Thyroid gland (tissue), 4 donors: ENCODE measurements around the gene RHOG. TPM values are rescaled to one million over a fixed set of nuclear protein-coding genes. Genes with fewer than 3 reads are reported as not detected.

Experiments used
- DNase-seq, 2 donors: peaks; one replicate each; pipeline ENCODE4 v3.0.0-alpha.2; 2019
- H3K27ac ChIP-seq, 3 donors: fragments of 200-600 bp; sonication (generic); 1 replicate in 2 of 3; 2 replicates in 1 of 3; pipeline ENCODE4 v1.5.1; 2016 to 2019; ENCODE audit warnings: mild to moderate bottlenecking in 1 of 3, moderate library complexity in 1 of 3
- H3K27me3 ChIP-seq: fragments of 200-600 bp; sonication (generic); one replicate; pipeline ENCODE4 v1.5.1; 2019
- H3K36me3 ChIP-seq, 2 donors: fragments of 200-600 bp; sonication (generic); one replicate each; pipeline ENCODE4 v1.5.1; 2016 to 2019
- H3K4me1 ChIP-seq, 2 donors: fragments of 200-600 bp; sonication (generic); one replicate each; pipeline ENCODE4 v1.5.1; 2017 to 2019
- H3K4me3 ChIP-seq, 3 donors: fragments of 200-600 bp; sonication (generic); replicated peaks in 1 of 3; 1 replicate in 2 of 3; 2 replicates in 1 of 3; pipeline ENCODE4 v1.5.1; 2016; ENCODE audit warnings: mild to moderate bottlenecking in 1 of 3
- H3K9me3 ChIP-seq: fragments of 200-600 bp; sonication (generic); one replicate; pipeline ENCODE4 v1.5.1; 2017
- POLR2A ChIP-seq, 2 donors: fragments of 450-650 bp; IDR thresholded peaks; one replicate each; pipeline ENCODE4 v1.6.1; 2017; ENCODE audit warnings: antibody characterized with exemption in 2 of 2, mild to moderate bottlenecking in 2 of 2, moderate library complexity in 1 of 2
- WGBS, 2 donors: methylation state at CpG; one replicate each; pipeline ENCODE4 v1.1.5; 2017; 5-methylcytosine and 5-hydroxymethylcytosine counted together
- intact Hi-C: fragments of 100-400 bp; cut with DNase I; formaldehyde crosslinking; loops from one replicate; pipeline ENCODE4 v1.15.1; 2023
- total RNA-seq, 4 donors: library from RNA; depleted of rRNA; stranded (reverse); fragments of >200 nt; gene quantifications; one replicate each; pipeline ENCODE4 v1.2.3, GENCODE V29; 2016
- TF ChIP-seq, protein P1 (sequence below), 6 experiments: fragments of 200-600 bp in 3 of 6; fragments of 450-650 bp in 3 of 6; sonication (generic) in 3 of 6; IDR thresholded peaks; one replicate each; pipeline ENCODE4 v1.5.1; 2016 to 2019; ENCODE audit warnings: antibody characterized with exemption in 6 of 6, mild to moderate bottlenecking in 2 of 6, inconsistent platforms in 1 of 6, moderate library complexity in 1 of 6

RHOG gene
- total RNA-seq, 4 donors from 2014 or later = 17.3 to 39.0 (median 27.8) TPM

- peak overlapping the region; percentile 69 to 99 (median 74) for H3K4me3 ChIP-seq
- H3K27me3 ChIP-seq = no peaks in the 10 kb centered on the region
- 36 to 40% methylated on average over 26 to 29 of the region's 44 CpGs for WGBS, 2 donors
- H3K36me3 ChIP-seq = no peaks in the 10 kb centered on the region
- DNase-seq = peak; percentile 83
- intact Hi-C loops = no loop called here
- TF ChIP-seq POLR2A (IDR thresholded peaks at IDR 0.05) = peak in 1 of 2 donors; percentile 48
- TF ChIP-seq, protein P1, sequence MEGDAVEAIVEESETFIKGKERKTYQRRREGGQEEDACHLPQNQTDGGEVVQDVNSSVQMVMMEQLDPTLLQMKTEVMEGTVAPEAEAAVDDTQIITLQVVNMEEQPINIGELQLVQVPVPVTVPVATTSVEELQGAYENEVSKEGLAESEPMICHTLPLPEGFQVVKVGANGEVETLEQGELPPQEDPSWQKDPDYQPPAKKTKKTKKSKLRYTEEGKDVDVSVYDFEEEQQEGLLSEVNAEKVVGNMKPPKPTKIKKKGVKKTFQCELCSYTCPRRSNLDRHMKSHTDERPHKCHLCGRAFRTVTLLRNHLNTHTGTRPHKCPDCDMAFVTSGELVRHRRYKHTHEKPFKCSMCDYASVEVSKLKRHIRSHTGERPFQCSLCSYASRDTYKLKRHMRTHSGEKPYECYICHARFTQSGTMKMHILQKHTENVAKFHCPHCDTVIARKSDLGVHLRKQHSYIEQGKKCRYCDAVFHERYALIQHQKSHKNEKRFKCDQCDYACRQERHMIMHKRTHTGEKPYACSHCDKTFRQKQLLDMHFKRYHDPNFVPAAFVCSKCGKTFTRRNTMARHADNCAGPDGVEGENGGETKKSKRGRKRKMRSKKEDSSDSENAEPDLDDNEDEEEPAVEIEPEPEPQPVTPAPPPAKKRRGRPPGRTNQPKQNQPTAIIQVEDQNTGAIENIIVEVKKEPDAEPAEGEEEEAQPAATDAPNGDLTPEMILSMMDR (IDR thresholded peaks at IDR 0.05) = peak; percentile 45 to 89 (median 61)
- H3K4me1 ChIP-seq = peaks cover 0 to 16% of the 10 kb centered on the region in 2 donors
- peak overlapping the region; percentile 96 to 99 (median 97) for H3K27ac ChIP-seq
- no peaks in the 10 kb centered on the region for H3K9me3 ChIP-seq
These were observed 929 bp upstream of the RHOG start for GRCh38 chr11:3841426-3842350.

DNA sequence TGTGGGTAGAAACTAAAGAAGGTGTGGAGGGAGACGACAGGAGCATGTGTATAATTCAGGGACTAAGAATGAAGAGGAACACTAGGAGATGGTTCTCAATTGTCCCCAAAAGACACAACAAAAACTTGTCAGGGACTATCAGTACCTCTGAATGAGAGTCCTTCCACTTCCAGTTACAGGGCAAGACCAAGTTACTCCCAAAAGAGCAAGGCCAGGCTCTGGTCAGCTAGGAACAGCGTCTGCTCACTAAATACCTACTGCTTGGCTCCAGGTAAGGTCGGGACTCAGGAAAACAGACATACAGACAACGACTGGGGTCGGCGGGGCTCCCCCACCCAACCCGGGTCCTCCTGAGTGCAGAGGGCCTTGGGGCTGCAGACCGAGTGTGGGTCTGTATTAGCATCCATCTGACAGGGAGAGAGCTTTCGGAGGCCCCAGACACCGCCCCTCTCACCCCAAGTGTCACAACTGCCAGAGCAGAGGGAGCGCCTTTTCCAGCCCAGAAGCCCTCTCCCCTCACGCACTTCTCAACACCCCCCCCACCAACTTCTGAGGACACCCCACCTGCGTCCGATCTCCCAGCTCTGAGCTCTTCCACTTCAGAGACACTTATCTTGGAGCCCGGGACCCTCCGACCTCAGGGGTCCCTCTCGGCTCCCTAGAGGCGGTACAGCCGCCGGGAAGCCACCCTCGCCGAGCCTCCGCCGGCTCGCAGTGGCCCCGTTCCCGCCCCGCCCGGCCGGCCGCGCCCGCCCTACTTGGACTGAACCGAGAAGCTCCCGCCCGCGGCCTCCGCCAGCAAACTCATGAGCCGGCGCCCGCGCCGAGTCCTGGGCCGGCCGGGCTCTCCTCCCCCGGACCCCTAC is 522 bp downstream of the RHOG start:
- TF ChIP-seq POLR2A (IDR thresholded peaks at IDR 0.05) = peak in 1 of 2 donors; percentile 42
- TF ChIP-seq, protein P1 (IDR thresholded peaks at IDR 0.05) = no peak
- Histone ChIP-seq H3K4me1 (peaks cover 0 to 20% of the 10 kb centered on the region in 2 donors), H3K27ac (peak overlapping the region; percentile 96 to 99 (median 97)), H3K4me3 (peak overlapping the region; percentile 53 to 99 (median 66)), H3K27me3 (no peaks in the 10 kb centered on the region), H3K36me3 (no peaks in the 10 kb centered on the region), H3K9me3 (no peaks in the 10 kb centered on the region)
- DNase-seq = no peak
- WGBS, 2 donors = 4 to 7% methylated on average over 16 to 18 of the region's 46 CpGs
- intact Hi-C loops = no loop called here

DNA sequence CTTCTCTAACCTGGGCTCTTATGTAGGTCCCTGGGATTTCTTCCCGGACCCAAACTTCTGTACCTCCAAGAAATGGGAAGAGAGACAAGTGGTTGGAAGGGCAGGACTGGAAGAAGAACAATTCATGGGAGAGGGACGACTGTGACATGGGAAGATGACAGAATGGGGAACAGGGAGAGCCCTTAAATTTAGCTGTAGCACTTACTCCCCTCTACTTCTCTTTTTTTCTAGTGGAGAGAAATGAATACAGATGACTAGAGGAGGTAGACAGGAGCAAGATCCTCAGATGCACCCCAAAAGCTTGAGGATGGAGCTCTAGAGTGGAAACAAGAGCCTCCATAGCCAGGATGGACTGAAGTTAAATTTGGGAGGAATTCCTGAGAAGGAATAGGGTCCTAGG is 2.3 kb downstream of the RHOG start:
- H3K4me3 ChIP-seq = no peak overlapping the region
- no peaks in the 10 kb centered on the region for H3K9me3 ChIP-seq
- no peak for DNase-seq
- H3K27ac ChIP-seq = no peak overlapping the region
- H3K4me1 ChIP-seq = peaks cover 0 to 32% of the 10 kb centered on the region in 2 donors
- H3K36me3 ChIP-seq = no peaks in the 10 kb centered on the region
- no peaks in the 10 kb centered on the region for H3K27me3 ChIP-seq
- WGBS, 2 donors = 85 to 90% methylated on average over 2 of the region's 2 CpGs
- TF ChIP-seq, protein P1 (IDR thresholded peaks at IDR 0.05) = no peak
- no peak for TF ChIP-seq POLR2A (IDR thresholded peaks at IDR 0.05)
- intact Hi-C loops = no loop called here

DNA sequence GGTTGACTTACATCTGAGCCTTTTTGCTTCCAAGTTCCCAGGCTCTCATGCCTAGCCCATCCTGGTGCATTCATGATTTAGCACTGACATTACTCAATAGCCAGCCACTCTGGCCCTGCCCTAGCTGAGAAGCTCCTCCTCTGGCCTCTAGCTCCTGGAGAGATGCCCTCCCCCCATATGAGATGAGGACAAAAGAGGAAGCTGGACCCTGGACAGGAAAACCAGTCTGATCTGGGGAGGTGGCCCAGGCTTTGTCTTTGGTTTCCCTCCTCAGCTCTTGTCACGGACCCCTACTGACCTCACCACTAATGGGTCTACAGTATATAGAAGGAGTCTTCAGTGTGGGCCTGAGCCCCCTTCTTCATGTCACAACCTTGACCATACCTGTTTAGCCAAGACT is 3.0 kb downstream of the RHOG start:
- Histone ChIP-seq H3K27me3 (no peaks in the 10 kb centered on the region), H3K9me3 (no peaks in the 10 kb centered on the region), H3K4me1 (peaks cover 0 to 38% of the 10 kb centered on the region in 2 donors), H3K4me3 (no peak overlapping the region), H3K36me3 (no peaks in the 10 kb centered on the region), H3K27ac (no peak overlapping the region)
- TF ChIP-seq POLR2A (IDR thresholded peaks at IDR 0.05) = no peak
- TF ChIP-seq, protein P1 (IDR thresholded peaks at IDR 0.05) = no peak
- intact Hi-C loops = no loop called here
- WGBS, 2 donors = 67 to 68% methylated on average over 1 of the region's 1 CpG
- DNase-seq = no peak
